K562 (cell line): ENCODE data around the gene TTLL8. TPM values are rescaled to one million over a fixed set of nuclear protein-coding genes. Genes with fewer than 3 reads are reported as not detected.

Experiments used
- ATAC-seq: fragments of 200-7000 bp; cut with Tn5 transposase; 3 replicates; pipeline ENCODE4 v1.9.1; 2020; ENCODE audit warnings: moderate library complexity
- BruUV-seq: library from RNA; stranded (reverse); fragments of 400-500 nt; replicated peaks from 2 replicates; lab custom pipeline; 2021; lab: Mats Ljungman, UMichigan
- CTCF ChIA-PET: fragments of 300-600 bp; formaldehyde crosslinking; extraction: SDS; loops from one replicate; lab custom pipeline; 2021; ENCODE audit warnings: low intra/inter-chr PET ratio; lab: Yijun Ruan, JAX
- POLR2A ChIA-PET: fragments of 300-600, 350-650 bp; sonication (Branson Sonifier 250); formaldehyde crosslinking; extraction: SDS; loops from one replicate; lab custom pipeline; 2021; ENCODE audit warnings: antibody characterized with exemption, inconsistent platforms; lab: Yijun Ruan, JAX
- DNase-seq, 4 experiments: peaks; one replicate each; pipeline versions ENCODE4 v3.0.0 to v3.0.0-alpha.2; 2011 to 2018; ENCODE audit warnings: low spot score in 3 of 4, mixed read lengths in 3 of 4; ENCODE audit errors: extremely low read depth in 1 of 4
- FAIRE-seq: peaks from 2 replicates; lab custom pipeline; 2011; peaks lifted over from hg19 to GRCh38; lab: Jason Lieb, UNC
- H2AFZ ChIP-seq: 2 replicates; pipeline ENCODE4 v1.6.0; 2011; ENCODE audit warnings: low read depth, low read length, control low read depth, inconsistent platforms
- H3K27ac ChIP-seq: fragments of 200-600 bp; 3 replicates; pipeline ENCODE4 v1.8.0; 2011; ENCODE audit warnings: low read depth, mild to moderate bottlenecking, control low read depth, inconsistent platforms, low read length, moderate library complexity, mixed read lengths; ENCODE audit errors: extremely low read depth
- H3K27me3 ChIP-seq, 2 experiments: fragments of 300-600 bp in 1 of 2; 2 replicates in 1 of 2; 3 replicates in 1 of 2; pipeline versions ENCODE4 v1.6.0 to v1.8.0; 2011; ENCODE audit warnings: inconsistent platforms in 2 of 2, low read length in 2 of 2, mild to moderate bottlenecking in 1 of 2, mixed read lengths in 1 of 2, moderate library complexity in 1 of 2; ENCODE audit not compliant: control insufficient read depth in 2 of 2, insufficient read depth in 2 of 2
- H3K36me3 ChIP-seq: fragments of 300-600 bp; 3 replicates; pipeline ENCODE4 v1.8.0; 2011; ENCODE audit warnings: mild to moderate bottlenecking, low read length, inconsistent platforms; ENCODE audit not compliant: control insufficient read depth, insufficient read depth
- H3K4me1 ChIP-seq, 2 experiments: fragments of 200-600 bp in 1 of 2; replicated peaks in 1 of 2; 2 replicates in 1 of 2; 3 replicates in 1 of 2; pipeline versions ENCODE4 v1.5.1 to v1.8.0; 2011; ENCODE audit warnings: inconsistent platforms in 2 of 2, low read length in 2 of 2, mild to moderate bottlenecking in 1 of 2, mixed read lengths in 1 of 2, moderate library complexity in 1 of 2; ENCODE audit not compliant: control insufficient read depth in 2 of 2, insufficient read depth in 2 of 2
- H3K4me2 ChIP-seq: 2 replicates; pipeline ENCODE4 v1.6.1; 2011; ENCODE audit warnings: low read length, control low read depth, inconsistent platforms, mixed read lengths; ENCODE audit not compliant: insufficient read depth
- H3K4me3 ChIP-seq: fragments of 200-600 bp; sonication (generic), shearing (Covaris generic); 2 replicates; pipeline ENCODE4 v1.5.1; 2016; ENCODE audit warnings: control low read depth, inconsistent platforms
- H3K79me2 ChIP-seq: fragments of 200-600 bp; 3 replicates; pipeline ENCODE4 v1.8.0; 2011; ENCODE audit warnings: low read length, inconsistent platforms; ENCODE audit not compliant: control insufficient read depth, insufficient read depth
- H3K9ac ChIP-seq, 2 experiments: 2 replicates each; pipeline versions ENCODE4 v1.6.0 to v1.6.1; 2011; ENCODE audit warnings: low read depth in 2 of 2, low read length in 2 of 2, control low read depth in 1 of 2, inconsistent platforms in 1 of 2, mild to moderate bottlenecking in 1 of 2, mixed read lengths in 1 of 2; ENCODE audit not compliant: insufficient read depth in 1 of 2
- H3K9me1 ChIP-seq: one replicate; pipeline ENCODE4 v1.6.0; 2011; ENCODE audit warnings: inconsistent platforms, mild to moderate bottlenecking, low read length, moderate library complexity; ENCODE audit not compliant: control insufficient read depth, insufficient read depth
- H3K9me3 ChIP-seq: replicated peaks from 2 replicates; pipeline ENCODE4 v1.5.1; 2011; ENCODE audit warnings: low read depth, low read length, inconsistent platforms; ENCODE audit not compliant: control insufficient read depth, insufficient read depth
- H4K20me1 ChIP-seq: replicated peaks from 2 replicates; pipeline ENCODE4 v1.6.1; 2011; ENCODE audit warnings: low read length, inconsistent platforms, mixed read lengths; ENCODE audit not compliant: control insufficient read depth, insufficient read depth
- DNMT1 ChIP-seq: fragments of 450-650 bp; IDR thresholded peaks from 2 replicates; pipeline ENCODE4 v1.6.1; 2016; ENCODE audit warnings: antibody characterized with exemption, mild to moderate bottlenecking
- SNAPC5 ChIP-seq: fragments of 250-450 bp; sonication (Bioruptor Pico); IDR thresholded peaks from 2 replicates; pipeline ENCODE4 v1.8.0; 2021; ENCODE audit warnings: moderate library complexity, mild to moderate bottlenecking, inconsistent platforms
- ZBED1 ChIP-seq: IDR thresholded peaks from 2 replicates; pipeline ENCODE4 v1.6.1; 2014
- ZNF354B ChIP-seq: fragments of 250-450 bp; sonication (Bioruptor Pico); IDR thresholded peaks from 2 replicates; pipeline ENCODE4 v1.4.0; 2020
- ZNF668 ChIP-seq: fragments of 250-450 bp; sonication (Bioruptor Pico); IDR thresholded peaks from 2 replicates; pipeline ENCODE4 v1.8.0; 2022; ENCODE audit warnings: mild to moderate bottlenecking, inconsistent platforms
- ZNF75A ChIP-seq: fragments of 450-650 bp; formaldehyde crosslinking; IDR thresholded peaks from 2 replicates; pipeline ENCODE4 v1.4.0; 2020; ENCODE audit warnings: mild to moderate bottlenecking
- WGBS: fragments of 100-300 bp; shearing (Covaris generic); methylation state at CpG from one replicate; pipeline ENCODE4 v1.1.6; 2016; ENCODE audit warnings: low coverage, mixed read lengths; ENCODE audit not compliant: insufficient coverage; ENCODE audit errors: missing lambda C conversion rate; 5-methylcytosine and 5-hydroxymethylcytosine counted together
- in situ Hi-C: fragments of 300-500 bp; cut with MboI; formaldehyde crosslinking; loops from 4 replicates; pipeline ENCODE4 v1.15.0; 2018; ENCODE audit warnings: inconsistent platforms, mixed read lengths
- intact Hi-C: fragments of 100-400 bp; cut with micrococcal nuclease; formaldehyde crosslinking; loops from 2 replicates; pipeline ENCODE4 v1.14.2; 2022
- polyA plus RNA-seq, 8 experiments: library from polyadenylated mRNA; depleted of rRNA in 4 of 8; stranded (reverse) in 5 of 8; unstranded in 3 of 8; fragments of >200 nt; fragmentation: Nextera tagmentation in 2 of 8; fragmentation: Illumina TruSeq in 1 of 8; extraction: Ambion mirVana in 2 of 8; extraction: Trizol in 1 of 8; gene quantifications; 2 replicates each; pipeline versions ENCODE4 v1.2.1 to v1.2.3, GENCODE V29; 2011 to 2014; ENCODE audit warnings: inconsistent platforms in 1 of 8, missing spikeins in 1 of 8
- total RNA-seq, 7 experiments: library from RNA; depleted of rRNA in 6 of 7; stranded (reverse); fragments of >200 nt in 6 of 7; fragmentation: Illumina TruSeq in 2 of 7; extraction: Trizol in 2 of 7; gene quantifications; 2 replicates each; pipeline versions ENCODE4 v1.2.1 to v1.2.3, GENCODE V29; 2011 to 2021; ENCODE audit warnings: low replicate concordance in 1 of 7

Gene TTLL8
- total and polyA plus RNA-seq, 9 of the 15 experiments (the other 6 are each of a cell fraction or from before 2014, with no cell fraction given): not detected

DNA sequence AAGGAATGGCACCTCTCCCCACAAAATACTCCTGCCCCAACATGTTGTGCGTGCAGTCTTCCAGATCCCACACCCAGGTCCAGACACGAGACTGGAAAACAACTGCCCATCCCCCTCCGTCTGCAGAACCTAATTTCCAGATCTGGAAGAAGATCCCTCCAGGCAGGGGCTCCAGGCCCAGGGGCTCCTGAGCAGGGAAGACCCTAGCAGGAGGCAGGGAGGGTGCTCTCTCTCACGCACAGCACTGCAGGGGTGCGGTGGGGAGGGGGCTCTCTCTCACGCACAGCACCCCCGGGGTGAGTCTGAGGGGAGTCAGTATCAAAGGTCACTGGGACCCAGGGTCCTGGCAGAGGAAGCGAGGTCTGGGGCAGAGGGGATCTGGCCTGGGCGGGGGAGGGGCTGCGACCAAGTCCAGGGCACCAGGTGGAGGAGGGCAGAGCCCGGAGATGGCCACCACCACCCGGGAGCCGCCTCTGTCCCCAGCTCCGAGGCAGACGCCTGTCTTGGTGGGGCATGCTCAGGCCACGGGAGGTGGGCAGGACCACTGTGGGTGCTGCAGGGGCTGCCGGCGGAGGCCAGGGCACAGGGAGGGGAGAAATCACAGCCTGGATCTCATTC, 25.5 kb upstream of the TTLL8 start:
- H3K79me2 ChIP-seq: no peaks in the 10 kb centered on the region
- no TSS peak for BruUV-seq
- no peak overlapping the region for H3K27ac ChIP-seq
- no peaks in the 10 kb centered on the region for H3K36me3 ChIP-seq
- no peaks in the 10 kb centered on the region for H3K9me1 ChIP-seq
- 65% methylated on average over 13 of the region's 18 CpGs for WGBS
- no peaks in the 10 kb centered on the region for H3K27me3 ChIP-seq
- no peak overlapping the region for H3K9ac ChIP-seq
- ChIA-PET CTCF (no interaction called here), POLR2A (interaction anchor here (0.8 to 1.4 kb wide), 2 partner anchors 10 to 53 kb away, joined by 3 read pairs; no protein-coding TSS in a partner anchor)
- no peaks in the 10 kb centered on the region for H3K9me3 ChIP-seq
- H2AFZ ChIP-seq: no peak overlapping the region
- H3K4me3 ChIP-seq: no peak overlapping the region
- H3K4me1 ChIP-seq: peaks cover 10 to 23% of the 10 kb centered on the region in 2 experiments; a peak in 4 of 5 replicates
- TF ChIP-seq ZNF75A (CRISPR knock-in tag) (no peak), ZBED1 (no peak), SNAPC5 (CRISPR knock-in tag) (no peak), ZNF668 (CRISPR knock-in tag) (no peak), DNMT1 (no peak), ZNF354B (CRISPR knock-in tag) (no peak)
- FAIRE-seq: no peak
- no peaks in the 10 kb centered on the region for H4K20me1 ChIP-seq
- no peak for ATAC-seq
- intact Hi-C loops (no loop called here), in situ Hi-C loops (no loop called here)
- DNase-seq: no peak
- H3K4me2 ChIP-seq: no peak overlapping the region
